Lung (tissue), 16 donors: ENCODE measurements around the gene RAD51C. TPM values are rescaled to one million over a fixed set of nuclear protein-coding genes. Genes with fewer than 3 reads are reported as not detected.
"Not testable (repeated sequence)": the region's sequence is repeated elsewhere in the genome, so short reads cannot be mapped to it uniquely, and the experiment has no call there.

ENCODE experiments used
- ATAC-seq: fragments of 200-7000 bp; cut with Tn5 transposase; one replicate; pipeline ENCODE4 v1.9.1; 2020; ENCODE audit warnings: moderate number of reproducible peaks; ENCODE audit not compliant: insufficient read depth, low FRiP score
- DNase-seq, 3 donors: peaks; one replicate each; pipeline ENCODE4 v3.0.0-alpha.2; 2013 to 2017
- H3K27ac ChIP-seq, 2 donors: one replicate each; pipeline ENCODE4 v1.5.1; 2013; ENCODE audit warnings: mild to moderate bottlenecking in 2 of 2, moderate library complexity in 2 of 2, control low read depth in 1 of 2, inconsistent platforms in 1 of 2, low read depth in 1 of 2, low read length in 1 of 2
- H3K27me3 ChIP-seq, 3 donors: one replicate each; pipeline ENCODE4 v1.5.1; 2013; ENCODE audit warnings: low read length in 2 of 3; ENCODE audit not compliant: control insufficient read depth in 3 of 3, insufficient read depth in 3 of 3
- H3K36me3 ChIP-seq, 4 donors: one replicate each; pipeline ENCODE4 v1.5.1; 2013; ENCODE audit warnings: low read length in 4 of 4, mild to moderate bottlenecking in 1 of 4, moderate library complexity in 1 of 4; ENCODE audit not compliant: control insufficient read depth in 4 of 4, insufficient read depth in 4 of 4
- H3K4me1 ChIP-seq, 5 donors: one replicate each; pipeline ENCODE4 v1.5.1; 2013; ENCODE audit warnings: low read length in 5 of 5, mild to moderate bottlenecking in 2 of 5, moderate library complexity in 1 of 5; ENCODE audit not compliant: control insufficient read depth in 5 of 5, insufficient read depth in 5 of 5
- H3K4me3 ChIP-seq: one replicate; pipeline ENCODE4 v1.5.1; 2013; ENCODE audit warnings: mild to moderate bottlenecking, control low read depth, moderate library complexity
- H3K9ac ChIP-seq, 2 donors: one replicate each; pipeline ENCODE4 v1.5.1; 2013; ENCODE audit warnings: low read length in 2 of 2, control low read depth in 1 of 2; ENCODE audit not compliant: insufficient read depth in 1 of 2
- H3K9me3 ChIP-seq, 4 donors: one replicate each; pipeline ENCODE4 v1.5.1; 2013; ENCODE audit warnings: low read length in 3 of 4, mild to moderate bottlenecking in 1 of 4, moderate library complexity in 1 of 4; ENCODE audit not compliant: control insufficient read depth in 4 of 4, insufficient read depth in 3 of 4
- CTCF ChIP-seq: IDR thresholded peaks from 2 replicates; pipeline ENCODE4 v1.5.1; 2012; ENCODE audit warnings: mild to moderate bottlenecking; ENCODE audit errors: control extremely low read depth, extremely low read depth
- WGBS, 2 donors: extraction: QIAGEN DNeasy Blood & Tissue Kit; methylation state at CpG; one replicate each; pipeline ENCODE4 v1.1.7; 2013; 5-methylcytosine and 5-hydroxymethylcytosine counted together
- long read RNA-seq, 5 donors: transcript quantifications; one replicate each; lab custom pipeline, GENCODE V29; 2026
- polyA plus RNA-seq, 2 donors: library from polyadenylated mRNA; stranded (reverse); fragments of 200-250 nt; gene quantifications; one replicate each; pipeline ENCODE4 v1.2.1, GENCODE V29; 2013
- total RNA-seq, 2 donors: library from RNA; depleted of rRNA in 1 of 2; stranded (reverse); fragments of >200 nt in 1 of 2; gene quantifications; one replicate each; pipeline ENCODE4 v1.2.1, GENCODE V29; 2014 to 2021
- donor health status: control.
- donor health status: control.
- donor health status: Bipolar disorder and iron deficiency.
- donor health status: healthy.
- donor health status: DM: yes; HTN: yes; CAD: no.

Gene RAD51C
- total RNA-seq, result 10 to 100 TPM; 18.0 to 26.6 TPM
- 10 to 100 TPM; 14.2 to 20.3 TPM for polyA plus RNA-seq
- long read RNA-seq, donor 1, partial matches to known transcripts, result 0 of 6 reads
- long read RNA-seq, donor 1, other reads (novel, unspliced or antisense), result 0 of 6 reads
- long read RNA-seq, donor 2, partial matches to known transcripts, result 0 of 3 reads
- long read RNA-seq, donor 2, other reads (novel, unspliced or antisense), result 0 of 3 reads
- long read RNA-seq, donor 3, partial matches to known transcripts, result 0 of 4 reads
- long read RNA-seq, donor 3, other reads (novel, unspliced or antisense), result 0 of 4 reads
- long read RNA-seq, donor 4, partial matches to known transcripts, result 0 of 7 reads
- long read RNA-seq, donor 4, other reads (novel, unspliced or antisense), result 0 of 7 reads
- long read RNA-seq, donor 5, transcript RAD51C-203 (2 exons, 567 nt), result major isoform, 9 of 11 reads
- long read RNA-seq, donor 5, partial matches to known transcripts, result 0 of 11 reads
- long read RNA-seq, donor 5, other reads (novel, unspliced or antisense), result 0 of 11 reads

GRCh38 chr17:58692239-58693055 is at the start of gene RAD51C:
Gene RAD51C, plus strand, starts transcription at chr17:58692602. Its CDS starts 42 bp downstream, at chr17:58692644.
- Histone ChIP-seq H3K36me3 (no peaks in the 10 kb centered on the region), H3K27ac (peak within 1 kb of the TSS; percentile 76 to 89), H3K4me1 (peaks cover 0 to 15% (median 8%) of the 10 kb centered on the region in 5 donors), H3K9me3 (peaks cover 0 to 3% (median 0%) of the 10 kb centered on the region in 4 donors), H3K9ac (peak within 1 kb of the TSS; percentile 85 to 91), H3K4me3 (peak within 1 kb of the TSS; percentile 77), H3K27me3 (no peaks in the 10 kb centered on the region)
- 12 to 13% methylated on average over 50 of the region's 50 CpGs for WGBS, 2 donors
- ATAC-seq (peak; percentile 97), DNase-seq (peak; percentile 86 to 90 (median 89))
- no peak for TF ChIP-seq CTCF

GRCh38 chr17:58643147-58643546 is 49.3 kb upstream of the RAD51C start:
- Histone ChIP-seq H3K36me3 (no peaks in the 10 kb centered on the region), H3K4me3 (no peak overlapping the region), H3K9ac (no peak overlapping the region), H3K9me3 (no peaks in the 10 kb centered on the region), H3K27me3 (no peaks in the 10 kb centered on the region), H3K4me1 (peaks cover 0 to 3% (median 0%) of the 10 kb centered on the region in 5 donors), H3K27ac (no peak overlapping the region)
- ATAC-seq (no peak), DNase-seq (no peak)
- 53 to 58% methylated on average over 2 of the region's 2 CpGs for WGBS, 2 donors
- no peak for TF ChIP-seq CTCF

GRCh38 chr17:58648236-58648635 is 44.2 kb upstream of the RAD51C start:
- TF ChIP-seq CTCF, result no peak
- Histone ChIP-seq H3K27ac (no peak overlapping the region), H3K4me3 (no peak overlapping the region), H3K36me3 (no peaks in the 10 kb centered on the region), H3K4me1 (no peaks in the 10 kb centered on the region), H3K27me3 (peaks cover 0 to 12% (median 0%) of the 10 kb centered on the region in 3 donors), H3K9ac (no peak overlapping the region), H3K9me3 (no peaks in the 10 kb centered on the region)
- no peak for ATAC-seq
- no peak for DNase-seq

- not testable (repeated sequence) for H3K4me1 ChIP-seq, ATAC-seq, H3K36me3 ChIP-seq, H3K4me3 ChIP-seq, H3K9me3 ChIP-seq, H3K27me3 ChIP-seq
- H3K27ac ChIP-seq, result peak overlapping the region in 1 of 2 donors; percentile 67
- 60 to 71% methylated on average over 10 of the region's 10 CpGs for WGBS, 2 donors
- peak in 1 of 3 donors; percentile 24 for DNase-seq
- peak overlapping the region in 1 of 2 donors; percentile 36 for H3K9ac ChIP-seq
Measured at GRCh38 chr17:58657962-58658803, 34.2 kb upstream of the RAD51C start.
